HL-60 (cell line): ENCODE results near the gene TNFAIP8L3.

Experiments used
- DNase-seq, 2 experiments: peaks; one replicate each; pipeline ENCODE4 v3.0.0-alpha.2; 2010 to 2020; ENCODE audit warnings: low read depth in 1 of 2, low spot score in 1 of 2
- H3K27ac ChIP-seq: fragments of 250-450 bp; sonication (Bioruptor Pico); replicated peaks from 2 replicates; pipeline ENCODE4 v1.5.1; 2020; ENCODE audit warnings: mild to moderate bottlenecking, moderate library complexity
- H3K27me3 ChIP-seq: fragments of 250-450 bp; sonication (Bioruptor Pico); 2 replicates; pipeline ENCODE4 v1.5.1; 2021; ENCODE audit warnings: mild to moderate bottlenecking, moderate library complexity; ENCODE audit not compliant: insufficient read depth, poor library complexity, severe bottlenecking
- H3K4me3 ChIP-seq: replicated peaks from 2 replicates; pipeline ENCODE4 v1.5.1; 2011; ENCODE audit warnings: mild to moderate bottlenecking, control low read depth, low read length; ENCODE audit not compliant: insufficient read depth
- GABPA ChIP-seq: IDR thresholded peaks from 2 replicates; pipeline ENCODE4 v1.6.1; 2012; ENCODE audit warnings: low read depth
- POLR2AphosphoS5 ChIP-seq: IDR thresholded peaks from 2 replicates; pipeline ENCODE4 v1.6.1; 2012; ENCODE audit warnings: low read depth
- SPI1 ChIP-seq: IDR thresholded peaks from 2 replicates; pipeline ENCODE4 v1.6.1; 2012; ENCODE audit warnings: low read depth, mild to moderate bottlenecking, borderline replicate concordance
- TF ChIP-seq, protein P1 (sequence below): IDR thresholded peaks from one replicate; pipeline ENCODE4 v1.5.1; 2011; ENCODE audit warnings: low read length, control low read depth, inconsistent platforms; ENCODE audit not compliant: insufficient read depth
- TF ChIP-seq, protein P2 (sequence below): IDR thresholded peaks from 2 replicates; pipeline ENCODE4 v1.6.1; 2012; ENCODE audit warnings: low read depth; ENCODE audit not compliant: insufficient replicate concordance

Gene TNFAIP8L3

DNA sequence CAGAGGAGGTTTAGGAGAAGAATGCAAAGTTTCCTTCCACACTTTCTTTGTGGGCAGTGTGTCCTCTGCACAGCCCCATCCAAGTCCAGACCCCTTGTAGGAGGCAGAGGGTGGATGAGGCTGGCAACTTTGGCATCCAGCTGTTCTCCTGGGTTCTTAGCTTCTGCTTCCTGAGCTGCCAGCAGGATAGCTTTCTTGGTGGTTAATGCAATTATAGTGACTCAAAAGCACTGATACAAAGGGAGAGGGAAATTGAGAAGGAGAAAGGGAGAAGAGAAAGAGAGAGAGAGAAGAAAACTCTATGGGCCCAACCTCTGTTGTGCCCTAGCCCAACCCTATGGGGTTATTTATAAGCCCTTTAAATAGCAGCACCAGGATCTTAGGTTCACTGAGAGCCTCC lies 4.5 kb upstream of the TNFAIP8L3 start:
- TF ChIP-seq SPI1 = no peak
- TF ChIP-seq GABPA = no peak
- TF ChIP-seq, protein P1, sequence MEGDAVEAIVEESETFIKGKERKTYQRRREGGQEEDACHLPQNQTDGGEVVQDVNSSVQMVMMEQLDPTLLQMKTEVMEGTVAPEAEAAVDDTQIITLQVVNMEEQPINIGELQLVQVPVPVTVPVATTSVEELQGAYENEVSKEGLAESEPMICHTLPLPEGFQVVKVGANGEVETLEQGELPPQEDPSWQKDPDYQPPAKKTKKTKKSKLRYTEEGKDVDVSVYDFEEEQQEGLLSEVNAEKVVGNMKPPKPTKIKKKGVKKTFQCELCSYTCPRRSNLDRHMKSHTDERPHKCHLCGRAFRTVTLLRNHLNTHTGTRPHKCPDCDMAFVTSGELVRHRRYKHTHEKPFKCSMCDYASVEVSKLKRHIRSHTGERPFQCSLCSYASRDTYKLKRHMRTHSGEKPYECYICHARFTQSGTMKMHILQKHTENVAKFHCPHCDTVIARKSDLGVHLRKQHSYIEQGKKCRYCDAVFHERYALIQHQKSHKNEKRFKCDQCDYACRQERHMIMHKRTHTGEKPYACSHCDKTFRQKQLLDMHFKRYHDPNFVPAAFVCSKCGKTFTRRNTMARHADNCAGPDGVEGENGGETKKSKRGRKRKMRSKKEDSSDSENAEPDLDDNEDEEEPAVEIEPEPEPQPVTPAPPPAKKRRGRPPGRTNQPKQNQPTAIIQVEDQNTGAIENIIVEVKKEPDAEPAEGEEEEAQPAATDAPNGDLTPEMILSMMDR = no peak
- TF ChIP-seq POLR2AphosphoS5 = no peak
- TF ChIP-seq, protein P2, sequence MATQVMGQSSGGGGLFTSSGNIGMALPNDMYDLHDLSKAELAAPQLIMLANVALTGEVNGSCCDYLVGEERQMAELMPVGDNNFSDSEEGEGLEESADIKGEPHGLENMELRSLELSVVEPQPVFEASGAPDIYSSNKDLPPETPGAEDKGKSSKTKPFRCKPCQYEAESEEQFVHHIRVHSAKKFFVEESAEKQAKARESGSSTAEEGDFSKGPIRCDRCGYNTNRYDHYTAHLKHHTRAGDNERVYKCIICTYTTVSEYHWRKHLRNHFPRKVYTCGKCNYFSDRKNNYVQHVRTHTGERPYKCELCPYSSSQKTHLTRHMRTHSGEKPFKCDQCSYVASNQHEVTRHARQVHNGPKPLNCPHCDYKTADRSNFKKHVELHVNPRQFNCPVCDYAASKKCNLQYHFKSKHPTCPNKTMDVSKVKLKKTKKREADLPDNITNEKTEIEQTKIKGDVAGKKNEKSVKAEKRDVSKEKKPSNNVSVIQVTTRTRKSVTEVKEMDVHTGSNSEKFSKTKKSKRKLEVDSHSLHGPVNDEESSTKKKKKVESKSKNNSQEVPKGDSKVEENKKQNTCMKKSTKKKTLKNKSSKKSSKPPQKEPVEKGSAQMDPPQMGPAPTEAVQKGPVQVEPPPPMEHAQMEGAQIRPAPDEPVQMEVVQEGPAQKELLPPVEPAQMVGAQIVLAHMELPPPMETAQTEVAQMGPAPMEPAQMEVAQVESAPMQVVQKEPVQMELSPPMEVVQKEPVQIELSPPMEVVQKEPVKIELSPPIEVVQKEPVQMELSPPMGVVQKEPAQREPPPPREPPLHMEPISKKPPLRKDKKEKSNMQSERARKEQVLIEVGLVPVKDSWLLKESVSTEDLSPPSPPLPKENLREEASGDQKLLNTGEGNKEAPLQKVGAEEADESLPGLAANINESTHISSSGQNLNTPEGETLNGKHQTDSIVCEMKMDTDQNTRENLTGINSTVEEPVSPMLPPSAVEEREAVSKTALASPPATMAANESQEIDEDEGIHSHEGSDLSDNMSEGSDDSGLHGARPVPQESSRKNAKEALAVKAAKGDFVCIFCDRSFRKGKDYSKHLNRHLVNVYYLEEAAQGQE = no peak
- Histone ChIP-seq H3K27me3 (peaks cover 19% of the 10 kb centered on the region), H3K27ac (no peak overlapping the region), H3K4me3 (no peak overlapping the region)
- DNase-seq = no peak

DNA sequence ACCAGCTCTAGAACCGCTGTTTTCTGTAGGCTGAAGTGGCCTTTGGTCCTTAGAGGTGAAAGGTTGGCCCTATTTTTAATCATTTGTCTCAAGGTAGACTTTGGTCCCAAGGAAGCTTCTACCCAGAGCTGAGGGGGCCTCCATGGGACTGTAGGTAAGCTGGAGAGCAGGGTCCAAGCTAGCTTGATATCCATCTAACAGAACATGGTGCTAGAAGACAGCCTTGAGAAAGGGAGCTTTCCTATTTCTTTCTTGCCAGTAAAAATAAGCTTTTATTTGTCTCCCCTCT lies 3.6 kb upstream of the TNFAIP8L3 start:
- H3K27me3 ChIP-seq = peaks cover 27% of the 10 kb centered on the region
- no peak overlapping the region for H3K27ac ChIP-seq
- no peak overlapping the region for H3K4me3 ChIP-seq
- no peak for DNase-seq
- TF ChIP-seq, protein P2 = no peak
- no peak for TF ChIP-seq GABPA
- TF ChIP-seq POLR2AphosphoS5 = no peak
- TF ChIP-seq SPI1 = no peak
- TF ChIP-seq, protein P1 = no peak

DNA sequence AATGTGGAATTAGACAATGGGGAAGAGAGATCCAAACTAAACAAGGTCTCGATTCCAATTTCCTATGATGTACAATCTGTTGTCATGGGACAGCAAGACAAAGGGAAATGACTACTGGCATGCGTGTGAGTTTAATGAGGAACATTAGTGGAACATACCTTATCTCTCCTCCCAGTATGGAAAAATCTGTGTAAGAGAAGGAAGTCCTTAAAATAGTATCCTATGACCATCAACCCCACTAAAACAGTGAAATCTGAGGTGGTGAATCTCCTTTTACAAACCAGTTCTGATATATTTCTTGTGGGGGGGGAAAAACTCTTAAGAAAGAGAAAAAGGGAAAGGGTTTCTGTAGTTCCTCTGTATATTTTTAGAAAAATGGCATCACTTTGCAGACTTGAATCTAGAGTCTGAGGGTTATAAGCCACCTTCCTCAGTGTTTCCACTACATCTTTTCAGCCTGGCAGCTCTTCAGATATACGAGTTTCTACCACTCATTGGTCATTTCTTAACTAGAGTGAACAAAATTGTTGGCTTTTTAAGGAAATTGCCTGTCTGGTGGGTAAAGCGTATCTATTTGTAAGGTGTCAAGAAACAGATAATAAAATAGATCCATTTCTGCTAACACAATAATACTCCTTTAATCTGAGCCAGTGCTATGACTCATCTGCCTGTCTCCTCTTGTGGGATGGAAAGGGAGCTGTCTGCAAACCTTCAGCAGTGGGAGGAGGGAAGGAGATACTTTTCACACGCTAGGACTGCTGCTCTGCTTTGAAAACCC lies 3.0 kb upstream of the TNFAIP8L3 start:
- H3K4me3 ChIP-seq = no peak overlapping the region
- no peak overlapping the region for H3K27ac ChIP-seq
- TF ChIP-seq, protein P2 = no peak
- no peak for TF ChIP-seq POLR2AphosphoS5
- TF ChIP-seq GABPA = no peak
- TF ChIP-seq SPI1 = no peak
- TF ChIP-seq, protein P1 = no peak
- H3K27me3 ChIP-seq = peaks cover 27% of the 10 kb centered on the region
- DNase-seq = peak in 1 of 2 experiments; percentile 16
